Cardiac fibroblast (primary cell): ENCODE data around the gene VWDE.
"Not testable (repeated sequence)": the region's sequence is repeated elsewhere in the genome, so short reads cannot be mapped to it uniquely, and the experiment has no call there.

Experiments used
- DNase-seq, 2 donors: peaks; one replicate each; pipeline versions ENCODE4 v3.0.0 to v3.0.0-alpha.2; 2010; ENCODE audit warnings: low read depth in 2 of 2
- H3K4me3 ChIP-seq, 2 donors: replicated peaks in 1 of 2; 1 replicate in 1 of 2; 2 replicates in 1 of 2; pipeline ENCODE4 v1.5.1; 2011; ENCODE audit warnings: low read depth in 2 of 2, low read length in 2 of 2, mild to moderate bottlenecking in 2 of 2, moderate library complexity in 1 of 2
- CTCF ChIP-seq: IDR thresholded peaks from one replicate; pipeline ENCODE4 v1.5.1; 2011; ENCODE audit warnings: low read depth, mild to moderate bottlenecking, low read length, inconsistent platforms

Gene VWDE

GRCh38 chr7:12403287-12404181 is at the start of gene VWDE:
Gene VWDE, minus strand, starts transcription at chr7:12403865. Its CDS starts 149 bp downstream, at chr7:12403716.
- H3K4me3 ChIP-seq = peak within 1 kb of the TSS; percentile 46 to 55
- peak; percentile 2 to 18 for DNase-seq
- TF ChIP-seq CTCF = no peak

GRCh38 chr7:12453136-12453535 is 49.5 kb upstream of the VWDE start:
- not testable (repeated sequence) for DNase-seq

GRCh38 chr7:12450615-12451014 is 47.0 kb upstream of the VWDE start:
- TF ChIP-seq CTCF = no peak
- DNase-seq = no peak
- no peak overlapping the region for H3K4me3 ChIP-seq

More at GRCh38 chr7:12453136-12453535, 49.5 kb upstream of the VWDE start:
- not testable (repeated sequence) for H3K4me3 ChIP-seq

- no peak overlapping the region for H3K4me3 ChIP-seq
- TF ChIP-seq CTCF = no peak
- DNase-seq = no peak
These were observed 41.1 kb upstream of the VWDE start for GRCh38 chr7:12444785-12445184.

- no peak for DNase-seq
- H3K4me3 ChIP-seq = no peak overlapping the region
- no peak for TF ChIP-seq CTCF
These were observed 36.6 kb upstream of the VWDE start for GRCh38 chr7:12440229-12440628.

- TF ChIP-seq CTCF = peak; percentile 5
- no peak overlapping the region for H3K4me3 ChIP-seq
- peak; percentile 5 to 63 for DNase-seq
These were observed 33.4 kb upstream of the VWDE start for GRCh38 chr7:12436896-12437535.

- H3K4me3 ChIP-seq = no peak overlapping the region
- TF ChIP-seq CTCF = no peak
- DNase-seq = no peak
These were observed 32.5 kb upstream of the VWDE start for GRCh38 chr7:12436126-12436525.
